K562 (cell line): ENCODE measurements around the gene FAM219B. TPM values are rescaled to one million over a fixed set of nuclear protein-coding genes. Genes with fewer than 3 reads are reported as not detected.
A peak's percentile ranks its signal among the peaks of the same experiment; 100 is the strongest.

Experiments used
- ATAC-seq: fragments of 200-7000 bp; cut with Tn5 transposase; 3 replicates; pipeline ENCODE4 v1.9.1; 2020; ENCODE audit warnings: moderate library complexity
- BruUV-seq: library from RNA; stranded (reverse); fragments of 400-500 nt; replicated peaks from 2 replicates; lab custom pipeline; 2021; lab: Mats Ljungman, UMichigan
- CTCF ChIA-PET: fragments of 300-600 bp; formaldehyde crosslinking; extraction: SDS; loops from one replicate; lab custom pipeline; 2021; ENCODE audit warnings: low intra/inter-chr PET ratio; lab: Yijun Ruan, JAX
- POLR2A ChIA-PET: fragments of 300-600, 350-650 bp; sonication (Branson Sonifier 250); formaldehyde crosslinking; extraction: SDS; loops from one replicate; lab custom pipeline; 2021; ENCODE audit warnings: antibody characterized with exemption, inconsistent platforms; lab: Yijun Ruan, JAX
- DNase-seq, 4 experiments: peaks; one replicate each; pipeline versions ENCODE4 v3.0.0 to v3.0.0-alpha.2; 2011 to 2018; ENCODE audit warnings: low spot score in 3 of 4, mixed read lengths in 3 of 4; ENCODE audit errors: extremely low read depth in 1 of 4
- FAIRE-seq: peaks from 2 replicates; lab custom pipeline; 2011; peaks lifted over from hg19 to GRCh38; lab: Jason Lieb, UNC
- H2AFZ ChIP-seq: 2 replicates; pipeline ENCODE4 v1.6.0; 2011; ENCODE audit warnings: low read depth, low read length, control low read depth, inconsistent platforms
- H3K27ac ChIP-seq: fragments of 200-600 bp; 3 replicates; pipeline ENCODE4 v1.8.0; 2011; ENCODE audit warnings: low read depth, mild to moderate bottlenecking, control low read depth, inconsistent platforms, low read length, moderate library complexity, mixed read lengths; ENCODE audit errors: extremely low read depth
- H3K27me3 ChIP-seq, 2 experiments: fragments of 300-600 bp in 1 of 2; 2 replicates in 1 of 2; 3 replicates in 1 of 2; pipeline versions ENCODE4 v1.6.0 to v1.8.0; 2011; ENCODE audit warnings: inconsistent platforms in 2 of 2, low read length in 2 of 2, mild to moderate bottlenecking in 1 of 2, mixed read lengths in 1 of 2, moderate library complexity in 1 of 2; ENCODE audit not compliant: control insufficient read depth in 2 of 2, insufficient read depth in 2 of 2
- H3K36me3 ChIP-seq: fragments of 300-600 bp; 3 replicates; pipeline ENCODE4 v1.8.0; 2011; ENCODE audit warnings: mild to moderate bottlenecking, low read length, inconsistent platforms; ENCODE audit not compliant: control insufficient read depth, insufficient read depth
- H3K4me1 ChIP-seq, 2 experiments: fragments of 200-600 bp in 1 of 2; replicated peaks in 1 of 2; 2 replicates in 1 of 2; 3 replicates in 1 of 2; pipeline versions ENCODE4 v1.5.1 to v1.8.0; 2011; ENCODE audit warnings: inconsistent platforms in 2 of 2, low read length in 2 of 2, mild to moderate bottlenecking in 1 of 2, mixed read lengths in 1 of 2, moderate library complexity in 1 of 2; ENCODE audit not compliant: control insufficient read depth in 2 of 2, insufficient read depth in 2 of 2
- H3K4me2 ChIP-seq: 2 replicates; pipeline ENCODE4 v1.6.1; 2011; ENCODE audit warnings: low read length, control low read depth, inconsistent platforms, mixed read lengths; ENCODE audit not compliant: insufficient read depth
- H3K4me3 ChIP-seq: fragments of 200-600 bp; sonication (generic), shearing (Covaris generic); 2 replicates; pipeline ENCODE4 v1.5.1; 2016; ENCODE audit warnings: control low read depth, inconsistent platforms
- H3K79me2 ChIP-seq: fragments of 200-600 bp; 3 replicates; pipeline ENCODE4 v1.8.0; 2011; ENCODE audit warnings: low read length, inconsistent platforms; ENCODE audit not compliant: control insufficient read depth, insufficient read depth
- H3K9ac ChIP-seq, 2 experiments: 2 replicates each; pipeline versions ENCODE4 v1.6.0 to v1.6.1; 2011; ENCODE audit warnings: low read depth in 2 of 2, low read length in 2 of 2, control low read depth in 1 of 2, inconsistent platforms in 1 of 2, mild to moderate bottlenecking in 1 of 2, mixed read lengths in 1 of 2; ENCODE audit not compliant: insufficient read depth in 1 of 2
- H3K9me1 ChIP-seq: one replicate; pipeline ENCODE4 v1.6.0; 2011; ENCODE audit warnings: inconsistent platforms, mild to moderate bottlenecking, low read length, moderate library complexity; ENCODE audit not compliant: control insufficient read depth, insufficient read depth
- H3K9me3 ChIP-seq: replicated peaks from 2 replicates; pipeline ENCODE4 v1.5.1; 2011; ENCODE audit warnings: low read depth, low read length, inconsistent platforms; ENCODE audit not compliant: control insufficient read depth, insufficient read depth
- H4K20me1 ChIP-seq: replicated peaks from 2 replicates; pipeline ENCODE4 v1.6.1; 2011; ENCODE audit warnings: low read length, inconsistent platforms, mixed read lengths; ENCODE audit not compliant: control insufficient read depth, insufficient read depth
- ARID2 ChIP-seq: fragments of 450-650 bp; IDR thresholded peaks from 2 replicates; pipeline ENCODE4 v1.6.1; 2017; ENCODE audit warnings: antibody characterized with exemption, mild to moderate bottlenecking
- CCAR2 ChIP-seq: fragments of 200-400 bp; formaldehyde crosslinking; IDR thresholded peaks from 2 replicates; pipeline ENCODE4 v1.6.1; 2017; ENCODE audit warnings: mild to moderate bottlenecking, low read depth, low read length
- CTBP1 ChIP-seq: fragments of 450-650 bp; IDR thresholded peaks from 2 replicates; pipeline ENCODE4 v1.6.1; 2016; ENCODE audit warnings: borderline replicate concordance
- ETV1 ChIP-seq: fragments of 450-650 bp; conservative IDR thresholded peaks from 2 replicates; pipeline ENCODE4 v1.6.1; 2016; ENCODE audit warnings: missing genetic modification characterization, control low read depth, low read depth, missing compliant biosample characterization
- HSF4 ChIP-seq: fragments of 250-450 bp; sonication (Bioruptor Pico); IDR thresholded peaks from 2 replicates; pipeline ENCODE4 v2.1.2; 2022; ENCODE audit warnings: mild to moderate bottlenecking, moderate library complexity, borderline replicate concordance
- IFI16 ChIP-seq: fragments of 250-450 bp; sonication (Bioruptor Pico); IDR thresholded peaks from 2 replicates; pipeline ENCODE4 v2.1.2; 2022; ENCODE audit warnings: mild to moderate bottlenecking, inconsistent platforms
- KDM4B ChIP-seq, 2 experiments: fragments of 450-650 bp in 1 of 2; sonication (generic) in 1 of 2; IDR thresholded peaks; 2 replicates each; pipeline ENCODE4 v1.6.1; 2016 to 2017; ENCODE audit warnings: borderline replicate concordance in 2 of 2, antibody characterized with exemption in 1 of 2, low read depth in 1 of 2, mild to moderate bottlenecking in 1 of 2
- KLF1 ChIP-seq: fragments of 450-650 bp; IDR thresholded peaks from 2 replicates; pipeline ENCODE4 v1.6.1; 2016; ENCODE audit warnings: missing genetic modification characterization, missing compliant biosample characterization
- MEIS2 ChIP-seq: fragments of 450-650 bp; IDR thresholded peaks from 2 replicates; pipeline ENCODE4 v1.6.1; 2014; ENCODE audit warnings: mild to moderate bottlenecking; ENCODE audit not compliant: partially characterized antibody
- MXI1 ChIP-seq: IDR thresholded peaks from 2 replicates; pipeline ENCODE4 v1.6.1; 2011; ENCODE audit warnings: low read depth, mild to moderate bottlenecking, improper control_type of control experiment, low read length
- NR2C2 ChIP-seq, 2 experiments: fragments of 200-800 bp in 1 of 2; sonication (Bioruptor generic) in 1 of 2; sonication (generic) in 1 of 2; formaldehyde crosslinking in 1 of 2; IDR thresholded peaks; 2 replicates each; pipeline versions ENCODE4 v1.6.1 to v1.8.0; 2016 to 2022; ENCODE audit warnings: mild to moderate bottlenecking in 1 of 2, missing compliant biosample characterization in 1 of 2, missing genetic modification characterization in 1 of 2, missing genetic modification reagents in 1 of 2
- PHF21A ChIP-seq: fragments of 450-650 bp; IDR thresholded peaks from 2 replicates; pipeline ENCODE4 v1.6.1; 2017; ENCODE audit warnings: low read depth, borderline replicate concordance
- RB1 ChIP-seq: fragments of 450-650 bp; IDR thresholded peaks from 2 replicates; pipeline ENCODE4 v1.6.1; 2017; ENCODE audit warnings: low read depth, mild to moderate bottlenecking
- RBM34 ChIP-seq: fragments of 200-400 bp; formaldehyde crosslinking; IDR thresholded peaks from 2 replicates; pipeline ENCODE4 v1.6.1; 2018; ENCODE audit warnings: low read length, borderline replicate concordance; ENCODE audit not compliant: insufficient read depth
- RBM39 ChIP-seq: fragments of 200-400 bp; formaldehyde crosslinking; optimal IDR thresholded peaks from 2 replicates; pipeline ENCODE3; 2018; ENCODE audit warnings: low read depth, low read length
- SMAD1 ChIP-seq: fragments of 150-350 bp; IDR thresholded peaks from 2 replicates; pipeline ENCODE4 v1.6.1; 2014; ENCODE audit warnings: low read length, low read depth; ENCODE audit not compliant: partially characterized antibody
- SMARCB1 ChIP-seq: IDR thresholded peaks from 2 replicates; pipeline ENCODE4 v1.6.1; 2011; ENCODE audit warnings: improper control_type of control experiment, low read depth; ENCODE audit not compliant: insufficient read length
- YY1 ChIP-seq, 3 experiments: IDR thresholded peaks; 2 replicates each; pipeline ENCODE4 v1.6.1; 2011; ENCODE audit warnings: low read length in 2 of 3, mild to moderate bottlenecking in 2 of 3, moderate library complexity in 2 of 3, borderline replicate concordance in 1 of 3, control low read depth in 1 of 3, low read depth in 1 of 3; ENCODE audit not compliant: insufficient read depth in 3 of 3, insufficient replicate concordance in 2 of 3, control insufficient read depth in 1 of 3, insufficient read length in 1 of 3; ENCODE audit errors: extremely low read depth in 1 of 3
- WGBS: fragments of 100-300 bp; shearing (Covaris generic); methylation state at CpG from one replicate; pipeline ENCODE4 v1.1.6; 2016; ENCODE audit warnings: low coverage, mixed read lengths; ENCODE audit not compliant: insufficient coverage; ENCODE audit errors: missing lambda C conversion rate; 5-methylcytosine and 5-hydroxymethylcytosine counted together
- in situ Hi-C: fragments of 300-500 bp; cut with MboI; formaldehyde crosslinking; loops from 4 replicates; pipeline ENCODE4 v1.15.0; 2018; ENCODE audit warnings: inconsistent platforms, mixed read lengths
- intact Hi-C: fragments of 100-400 bp; cut with micrococcal nuclease; formaldehyde crosslinking; loops from 2 replicates; pipeline ENCODE4 v1.14.2; 2022
- polyA plus RNA-seq, 8 experiments: library from polyadenylated mRNA; depleted of rRNA in 4 of 8; stranded (reverse) in 5 of 8; unstranded in 3 of 8; fragments of >200 nt; fragmentation: Nextera tagmentation in 2 of 8; fragmentation: Illumina TruSeq in 1 of 8; extraction: Ambion mirVana in 2 of 8; extraction: Trizol in 1 of 8; gene quantifications; 2 replicates each; pipeline versions ENCODE4 v1.2.1 to v1.2.3, GENCODE V29; 2011 to 2014; ENCODE audit warnings: inconsistent platforms in 1 of 8, missing spikeins in 1 of 8
- total RNA-seq, 7 experiments: library from RNA; depleted of rRNA in 6 of 7; stranded (reverse); fragments of >200 nt in 6 of 7; fragmentation: Illumina TruSeq in 2 of 7; extraction: Trizol in 2 of 7; gene quantifications; 2 replicates each; pipeline versions ENCODE4 v1.2.1 to v1.2.3, GENCODE V29; 2011 to 2021; ENCODE audit warnings: low replicate concordance in 1 of 7

Gene FAM219B
- total and polyA plus RNA-seq, 9 of the 15 experiments (the other 6 are each of a cell fraction or from before 2014, with no cell fraction given) = 6.8 to 50.4 (median 29.4) TPM

GRCh38 chr15:74955017-74955416 lies 48.4 kb upstream of the FAM219B start:
- intact Hi-C loops = loop anchor here (2.0 to 10.0 kb wide), 3 partner anchors 34 to 580 kb away; partner anchors contain the start of gene C15orf39

GRCh38 chr15:74954515-74954914 lies 47.9 kb upstream of the FAM219B start:
- peak overlapping the region; percentile 34; the same call in 1 of the 2 replicates for H3K4me2 ChIP-seq
- ChIA-PET POLR2A (interaction anchor here (0.6 to 2.0 kb wide), 18 partner anchors 8 to 261 kb away, joined by 3 to 8 read pairs (median 4); partner anchors contain the start of genes C15orf39, CPLX3, FAM219B and PPCDC), CTCF (interaction anchor here (1.0 to 1.1 kb wide), 2 partner anchors 184 to 250 kb away, joined by 3 to 5 read pairs; no protein-coding TSS in a partner anchor)
- ATAC-seq (peak; percentile 66), FAIRE-seq (peak; percentile 97), DNase-seq (peak; percentile 86 to 95 (median 90))
- H3K36me3 ChIP-seq = no peaks in the 10 kb centered on the region
- peaks cover 41% of the 10 kb centered on the region for H4K20me1 ChIP-seq
- no peak overlapping the region for H3K27ac ChIP-seq
- BruUV-seq = no TSS peak
- no peak overlapping the region for H2AFZ ChIP-seq
- H3K9me3 ChIP-seq = no peaks in the 10 kb centered on the region
- peaks cover 4% of the 10 kb centered on the region for H3K9me1 ChIP-seq
- in situ Hi-C loops = loop anchor here (5.0 kb wide), 1 partner anchor 317 kb away; no protein-coding TSS in a partner anchor
- H3K79me2 ChIP-seq = peaks cover 7% of the 10 kb centered on the region; the same call in 1 of the 3 replicates
- peaks cover 39 to 67% of the 10 kb centered on the region in 2 experiments for H3K4me1 ChIP-seq
- intact Hi-C loops = loop anchor here (2.0 to 10.0 kb wide), 5 partner anchors 34 to 580 kb away; partner anchors contain the start of genes C15orf39 and ULK3
- H3K27me3 ChIP-seq = peaks cover 16 to 17% of the 10 kb centered on the region in 2 experiments
- H3K4me3 ChIP-seq = peak overlapping the region; percentile 5; the same call in 1 of the 2 replicates
- no peak overlapping the region for H3K9ac ChIP-seq
- TF ChIP-seq CCAR2 (no peak), KLF1 (peak; percentile 49; the same call in 1 of the 2 replicates), SMARCB1 (no peak), MEIS2 (peak; percentile 72), IFI16 (CRISPR knock-in tag) (no peak), SMAD1 (peak; percentile 94), ETV1 (0 out of 2 replicates have a peak, but pooled peaks have one; percentile 71), RBM39 (peak; percentile 16), KDM4B (IDR thresholded peaks at IDR 0.05; ENCODE audit: borderline replicate concordance in 2 of 2, low read depth in 1 of 2) (0 out of 4 replicates have a peak, but pooled peaks of 1 of the 2 experiments have one; percentile 57), CTBP1 (peak; percentile 86), RB1 (peak; percentile 86), PHF21A (peak; percentile 99), HSF4 (CRISPR knock-in tag) (no peak)

More at GRCh38 chr15:74955017-74955416, 48.4 kb upstream of the FAM219B start:
- DNase-seq (peak in 1 of 4 experiments; percentile 7), FAIRE-seq (no peak), ATAC-seq (no peak)
- Histone ChIP-seq H3K4me2 (peak overlapping the region; percentile 34; the same call in 1 of the 2 replicates), H2AFZ (no peak overlapping the region), H3K9ac (no peak overlapping the region), H3K27me3 (peaks cover 16 to 17% of the 10 kb centered on the region in 2 experiments), H3K79me2 (peaks cover 7% of the 10 kb centered on the region; the same call in 1 of the 3 replicates), H3K9me1 (peaks cover 4% of the 10 kb centered on the region), H3K4me1 (peaks cover 39 to 65% of the 10 kb centered on the region in 2 experiments), H3K4me3 (peak overlapping the region; percentile 5; the same call in 1 of the 2 replicates), H4K20me1 (peaks cover 41% of the 10 kb centered on the region), H3K36me3 (no peaks in the 10 kb centered on the region), H3K27ac (no peak overlapping the region), H3K9me3 (no peaks in the 10 kb centered on the region)
- ChIA-PET POLR2A (interaction anchor here (0.6 to 2.0 kb wide), 15 partner anchors 8 to 327 kb away, joined by 3 to 8 read pairs (median 4); partner anchors contain the start of genes CPLX3 and PPCDC), CTCF (interaction anchor here (1.0 to 1.1 kb wide), 2 partner anchors 184 to 249 kb away, joined by 3 to 5 read pairs; no protein-coding TSS in a partner anchor)
- TF ChIP-seq ARID2 (no peak), NR2C2 (CRISPR knock-in tag; IDR thresholded peaks at IDR 0.05) (no peak), NR2C2 (tag; IDR thresholded peaks at IDR 0.05) (0 out of 2 replicates have a peak, but pooled peaks have one; percentile 9), MXI1 (no peak), YY1 (IDR thresholded peaks at IDR 0.05; ENCODE audit: borderline replicate concordance in 1 of 3, control insufficient read depth in 1 of 3, extremely low read depth in 1 of 3, insufficient read depth in 3 of 3, insufficient read length in 1 of 3, insufficient replicate concordance in 2 of 3, low read depth in 1 of 3, low read length in 2 of 3) (peak in 1 of 3 experiments; percentile 8), RBM34 (no peak)
- WGBS = 1% methylated on average over 8 of the region's 8 CpGs
- no TSS peak for BruUV-seq
- in situ Hi-C loops = no loop called here
